GM06990 (cell line): ENCODE data around the gene NIPBL.
A peak's percentile ranks its signal among the peaks of the same experiment; 100 is the strongest.

Source experiments
- DNase-seq: peaks from one replicate; pipeline ENCODE4 v3.0.0-alpha.2; 2011; ENCODE audit not compliant: insufficient read length; ENCODE audit errors: extremely low read depth
- H3K27me3 ChIP-seq: replicated peaks from 2 replicates; pipeline ENCODE4 v1.6.0; 2011; ENCODE audit warnings: low read length; ENCODE audit not compliant: control insufficient read depth, insufficient read depth
- H3K36me3 ChIP-seq: 2 replicates; pipeline ENCODE4 v1.5.1; 2011; ENCODE audit warnings: low read length; ENCODE audit not compliant: control insufficient read depth, insufficient read depth
- H3K4me3 ChIP-seq: replicated peaks from 2 replicates; pipeline ENCODE4 v1.5.1; 2011; ENCODE audit warnings: low read depth, mild to moderate bottlenecking, control low read depth, low read length
- CTCF ChIP-seq: IDR thresholded peaks from 2 replicates; pipeline ENCODE4 v1.5.1; 2011; ENCODE audit warnings: low read length, control low read depth, mild to moderate bottlenecking, inconsistent platforms; ENCODE audit not compliant: insufficient read depth, poor library complexity, severe bottlenecking

The NIPBL gene

GRCh38 chr5:36881807-36882206 is 5.2 kb downstream of the NIPBL start:
- H3K27me3 ChIP-seq: no peaks in the 10 kb centered on the region
- peaks cover 4% of the 10 kb centered on the region; the same call in 1 of the 2 replicates for H3K36me3 ChIP-seq
- no peak for DNase-seq
- no peak for TF ChIP-seq CTCF
- no peak overlapping the region for H3K4me3 ChIP-seq

GRCh38 chr5:36882250-36882649 is 5.7 kb downstream of the NIPBL start:
- Histone ChIP-seq H3K36me3 (peaks cover 4% of the 10 kb centered on the region; the same call in 1 of the 2 replicates), H3K27me3 (no peaks in the 10 kb centered on the region), H3K4me3 (no peak overlapping the region; the same call in 1 of the 2 replicates)
- DNase-seq: peak; percentile 34
- TF ChIP-seq CTCF: no peak

- DNase-seq: no peak
- no peaks in the 10 kb centered on the region for H3K27me3 ChIP-seq
- no peak overlapping the region for H3K4me3 ChIP-seq
- TF ChIP-seq CTCF: no peak
- peaks cover 4% of the 10 kb centered on the region; the same call in 1 of the 2 replicates for H3K36me3 ChIP-seq
Measured at GRCh38 chr5:36883894-36884462, 7.4 kb downstream of the NIPBL start.

GRCh38 chr5:36885149-36885548 is 8.6 kb downstream of the NIPBL start:
- no peak for DNase-seq
- H3K27me3 ChIP-seq: no peaks in the 10 kb centered on the region
- peaks cover 4% of the 10 kb centered on the region; the same call in 1 of the 2 replicates for H3K36me3 ChIP-seq
- TF ChIP-seq CTCF: no peak
- no peak overlapping the region for H3K4me3 ChIP-seq

- peaks cover 4% of the 10 kb centered on the region; the same call in 1 of the 2 replicates for H3K36me3 ChIP-seq
- no peak for DNase-seq
- no peak overlapping the region for H3K4me3 ChIP-seq
- TF ChIP-seq CTCF: no peak
- H3K27me3 ChIP-seq: no peaks in the 10 kb centered on the region
Measured at GRCh38 chr5:36885566-36886485, 9.3 kb downstream of the NIPBL start.
